B cell (primary cell): ENCODE results near the gene S100A3. TPM values are rescaled to one million over a fixed set of nuclear protein-coding genes. Genes with fewer than 3 reads are reported as not detected.

Experiments used
- ATAC-seq: fragments of 200-7000 bp; cut with Tn5 transposase; one replicate; pipeline ENCODE4 v1.10.0; 2021; ENCODE audit warnings: low read depth, mild to moderate bottlenecking, moderate number of reproducible peaks, moderate library complexity
- CTCF ChIA-PET: fragments of 350-600 bp; sonication (Branson Sonifier 250); formaldehyde crosslinking; loops from one replicate; lab custom pipeline; 2021; ENCODE audit warnings: antibody characterized with exemption, inconsistent platforms; lab: Charles Lee
- POLR2A ChIA-PET: fragments of 350-600 bp; sonication (Branson Sonifier 250); formaldehyde crosslinking; loops from one replicate; lab custom pipeline; 2021; ENCODE audit warnings: antibody characterized with exemption; lab: Charles Lee
- DNase-seq: peaks from one replicate; pipeline ENCODE4 v3.0.0; 2013
- H2AFZ ChIP-seq: 2 replicates; pipeline ENCODE4 v1.6.1; 2012; ENCODE audit warnings: mild to moderate bottlenecking, low read depth, low read length; ENCODE audit not compliant: insufficient read depth, poor library complexity, severe bottlenecking
- H3K27ac ChIP-seq, 2 donors: 1 replicate in 1 of 2; 2 replicates in 1 of 2; pipeline ENCODE4 v1.5.1; 2012 to 2013; ENCODE audit warnings: low read length in 2 of 2, mild to moderate bottlenecking in 2 of 2, moderate library complexity in 1 of 2
- H3K27me3 ChIP-seq, 4 experiments: fragments of 200-600 bp in 1 of 4; sonication (generic) in 1 of 4; replicated peaks in 1 of 4; 1 replicate in 2 of 4; 2 replicates in 2 of 4; pipeline versions ENCODE4 v1.6.1 to v1.7.0; 2013 to 2016; ENCODE audit warnings: low read length in 3 of 4, mild to moderate bottlenecking in 2 of 4, mixed read lengths in 1 of 4, moderate library complexity in 1 of 4; ENCODE audit not compliant: insufficient read depth in 4 of 4, control insufficient read depth in 3 of 4; ENCODE audit errors: control extremely low read depth in 1 of 4
- H3K36me3 ChIP-seq, 2 experiments: replicated peaks in 1 of 2; 1 replicate in 1 of 2; 2 replicates in 1 of 2; pipeline versions ENCODE4 v1.6.1 to v1.7.1; 2013; ENCODE audit warnings: low read length in 1 of 2; ENCODE audit not compliant: insufficient read depth in 2 of 2, control insufficient read depth in 1 of 2; ENCODE audit errors: control extremely low read depth in 1 of 2, extremely low read depth in 1 of 2
- H3K4me1 ChIP-seq, 2 donors: fragments of 200-600 bp in 1 of 2; sonication (generic) in 1 of 2; 1 replicate in 1 of 2; 2 replicates in 1 of 2; pipeline versions ENCODE4 v1.5.1 to v1.6.1; 2013 to 2017; ENCODE audit warnings: low read length in 2 of 2; ENCODE audit not compliant: control insufficient read depth in 2 of 2, insufficient read depth in 2 of 2
- H3K4me2 ChIP-seq: replicated peaks from 2 replicates; pipeline ENCODE3; 2012; ENCODE audit warnings: mild to moderate bottlenecking, low read depth, low read length; ENCODE audit not compliant: poor library complexity, severe bottlenecking
- H3K4me3 ChIP-seq, 5 experiments: fragments of 200-600 bp in 1 of 5; sonication (generic) in 1 of 5; 1 replicate in 3 of 5; 2 replicates in 2 of 5; pipeline versions ENCODE4 v1.5.1 to v1.7.0; 2011 to 2016; ENCODE audit warnings: low read length in 4 of 5, mild to moderate bottlenecking in 4 of 5, low read depth in 2 of 5, control low read depth in 1 of 5, moderate library complexity in 1 of 5; ENCODE audit not compliant: insufficient read depth in 1 of 5; ENCODE audit errors: control extremely low read depth in 1 of 5, extremely low read depth in 1 of 5
- H3K79me2 ChIP-seq: fragments of 200-600 bp; sonication (generic); one replicate; pipeline ENCODE4 v1.6.0; 2016; ENCODE audit warnings: low read length; ENCODE audit not compliant: control insufficient read depth, insufficient read depth
- H3K9ac ChIP-seq: fragments of 200-600 bp; sonication (generic); 2 replicates; pipeline ENCODE4 v1.6.1; 2017; ENCODE audit warnings: mild to moderate bottlenecking, low read length, moderate library complexity
- H3K9me3 ChIP-seq, 3 donors: one replicate each; pipeline versions ENCODE4 v1.6.1 to v1.7.1; 2013; ENCODE audit warnings: low read length in 2 of 3; ENCODE audit not compliant: control insufficient read depth in 2 of 3, insufficient read depth in 1 of 3; ENCODE audit errors: control extremely low read depth in 1 of 3
- H4K20me1 ChIP-seq: 2 replicates; pipeline ENCODE4 v1.6.0; 2012; ENCODE audit warnings: mild to moderate bottlenecking, low read length; ENCODE audit not compliant: insufficient read depth, control insufficient read depth, poor library complexity, severe bottlenecking
- H3K27ac Mint-ChIP-seq: one replicate; pipeline ENCODE4 v1.8.0; 2021; ENCODE audit warnings: mixed read lengths
- H3K27me3 Mint-ChIP-seq: one replicate; pipeline ENCODE4 v1.8.0; 2021; ENCODE audit warnings: mixed read lengths
- H3K4me1 Mint-ChIP-seq: one replicate; pipeline ENCODE4 v1.8.0; 2021; ENCODE audit warnings: mixed read lengths
- H3K4me3 Mint-ChIP-seq: one replicate; pipeline ENCODE4 v1.8.0; 2021; ENCODE audit warnings: mixed read lengths
- H3K9me3 Mint-ChIP-seq: one replicate; pipeline ENCODE4 v1.8.0; 2022; ENCODE audit warnings: mixed read lengths; ENCODE audit not compliant: insufficient read depth
- EZH2 ChIP-seq: IDR thresholded peaks from 2 replicates; pipeline ENCODE4 v1.6.1; 2012; ENCODE audit warnings: borderline replicate concordance, low read depth, mild to moderate bottlenecking, moderate library complexity, low read length; ENCODE audit not compliant: insufficient read depth, poor library complexity, severe bottlenecking
- WGBS: methylation state at CpG from one replicate; pipeline ENCODE4 v1.1.5; 2013; ENCODE audit warnings: missing lambda C conversion rate; ENCODE audit not compliant: insufficient coverage; 5-methylcytosine and 5-hydroxymethylcytosine counted together
- intact Hi-C: fragments of 100-400 bp; cut with micrococcal nuclease; formaldehyde crosslinking; loops from one replicate; pipeline ENCODE4 v1.10.0; 2022
- polyA plus RNA-seq: library from polyadenylated mRNA; depleted of rRNA; stranded (reverse); fragments of >200 nt; gene quantifications from 2 replicates; pipeline ENCODE4 v1.2.3, GENCODE V29; 2012
- total RNA-seq, 2 donors: library from RNA; stranded (reverse); fragments of 120-200 nt in 1 of 2; gene quantifications; 1 replicate in 1 of 2; 2 replicates in 1 of 2; pipeline versions ENCODE4 v1.2.3 to v1.2.4, GENCODE V29; 2013 to 2022
- TF ChIP-seq, protein P1 (sequence below): fragments of 200-600 bp; IDR thresholded peaks from one replicate; pipeline ENCODE4 v1.8.0; 2022; ENCODE audit warnings: antibody characterized with exemption, mild to moderate bottlenecking

The S100A3 gene
- total and polyA plus RNA-seq, 2 donors (not counting 1 experiment from before 2014, with no cell fraction given): not detected

DNA sequence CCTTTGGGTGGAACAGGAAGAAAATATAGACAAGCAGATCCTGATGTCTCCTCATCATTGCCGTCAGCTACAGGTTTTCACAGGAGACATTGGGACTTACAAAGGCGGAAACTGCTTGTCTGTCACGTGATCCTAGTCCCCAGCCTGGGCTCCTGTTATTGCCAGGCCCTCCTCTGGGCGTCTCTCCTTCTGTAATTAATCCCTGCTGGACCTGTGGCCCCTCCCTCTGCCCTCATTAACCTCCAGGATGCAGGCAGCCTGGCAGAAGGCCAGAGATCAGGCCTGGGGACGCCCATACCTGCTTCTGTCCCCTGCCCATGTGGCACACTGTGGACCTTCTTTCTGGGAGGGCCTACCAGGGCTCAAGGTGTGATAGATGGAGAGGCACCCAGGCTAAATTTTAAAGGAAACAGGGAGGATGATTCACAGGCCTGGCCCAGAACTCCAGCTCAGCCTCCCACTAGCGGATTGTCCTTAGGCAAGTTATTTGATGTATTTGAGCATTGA lies 10.7 kb downstream of the S100A3 start:
- POLR2A ChIA-PET: interaction anchor here (0.8 kb wide), 1 partner anchor 197 kb away, joined by 4 read pairs; no protein-coding TSS in a partner anchor
- Mint-ChIP-seq H3K27ac (no peak overlapping the region), H3K9me3 (no peaks in the 10 kb centered on the region), H3K4me1 (peaks cover 60% of the 10 kb centered on the region), H3K4me3 (no peak overlapping the region), H3K27me3 (no peaks in the 10 kb centered on the region)
- Histone ChIP-seq H3K4me3 (no peak overlapping the region), H4K20me1 (no peaks in the 10 kb centered on the region), H3K9me3 (peaks cover 0 to 12% (median 0%) of the 10 kb centered on the region in 3 donors), H3K79me2 (peaks cover 10% of the 10 kb centered on the region), H3K9ac (no peak overlapping the region), H3K4me1 (peaks cover 43 to 53% of the 10 kb centered on the region in 2 donors), H3K27ac (no peak overlapping the region), H3K27me3 (no peaks in the 10 kb centered on the region), H2AFZ (no peak overlapping the region), H3K36me3 (peaks cover 0 to 4% of the 10 kb centered on the region in 2 experiments), H3K4me2 (no peak overlapping the region)
- CTCF ChIA-PET: interaction anchor here (0.7 to 10.9 kb wide), 2 partner anchors 23 to 33 kb away, joined by 4 to 189 read pairs; no protein-coding TSS in a partner anchor
- TF ChIP-seq, protein P1, sequence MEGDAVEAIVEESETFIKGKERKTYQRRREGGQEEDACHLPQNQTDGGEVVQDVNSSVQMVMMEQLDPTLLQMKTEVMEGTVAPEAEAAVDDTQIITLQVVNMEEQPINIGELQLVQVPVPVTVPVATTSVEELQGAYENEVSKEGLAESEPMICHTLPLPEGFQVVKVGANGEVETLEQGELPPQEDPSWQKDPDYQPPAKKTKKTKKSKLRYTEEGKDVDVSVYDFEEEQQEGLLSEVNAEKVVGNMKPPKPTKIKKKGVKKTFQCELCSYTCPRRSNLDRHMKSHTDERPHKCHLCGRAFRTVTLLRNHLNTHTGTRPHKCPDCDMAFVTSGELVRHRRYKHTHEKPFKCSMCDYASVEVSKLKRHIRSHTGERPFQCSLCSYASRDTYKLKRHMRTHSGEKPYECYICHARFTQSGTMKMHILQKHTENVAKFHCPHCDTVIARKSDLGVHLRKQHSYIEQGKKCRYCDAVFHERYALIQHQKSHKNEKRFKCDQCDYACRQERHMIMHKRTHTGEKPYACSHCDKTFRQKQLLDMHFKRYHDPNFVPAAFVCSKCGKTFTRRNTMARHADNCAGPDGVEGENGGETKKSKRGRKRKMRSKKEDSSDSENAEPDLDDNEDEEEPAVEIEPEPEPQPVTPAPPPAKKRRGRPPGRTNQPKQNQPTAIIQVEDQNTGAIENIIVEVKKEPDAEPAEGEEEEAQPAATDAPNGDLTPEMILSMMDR: no peak
- no peak for TF ChIP-seq EZH2
- ATAC-seq (no peak), DNase-seq (no peak)
- intact Hi-C loops: loop anchor here (10.0 kb wide), 2 partner anchors 96 to 136 kb away; partner anchors contain the start of genes CHTOP, ILF2 and NPR1
- 87% methylated on average over 5 of the region's 6 CpGs for WGBS

DNA sequence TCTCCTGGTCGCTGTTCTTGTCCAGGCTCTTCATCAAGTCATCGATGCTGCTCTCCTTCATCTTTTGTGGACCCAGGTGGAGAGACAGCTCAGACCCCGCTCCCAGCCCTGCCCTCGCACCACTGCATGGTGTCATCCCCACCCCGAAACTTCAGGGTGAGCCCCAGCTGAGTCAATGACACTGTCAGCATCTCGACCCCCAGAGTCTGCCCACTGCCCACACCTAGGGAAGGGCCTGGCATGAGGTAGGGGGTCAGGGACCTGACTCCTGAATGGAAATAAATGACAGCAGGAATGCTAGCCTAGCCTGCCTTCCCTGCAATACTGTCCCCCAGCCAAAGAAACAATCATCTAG lies 11.7 kb downstream of the S100A3 start:
- Mint-ChIP-seq H3K4me1 (peaks cover 65% of the 10 kb centered on the region), H3K27me3 (no peaks in the 10 kb centered on the region), H3K27ac (peak overlapping the region; percentile 96), H3K4me3 (peak overlapping the region; percentile 95), H3K9me3 (no peaks in the 10 kb centered on the region)
- no peak for TF ChIP-seq EZH2
- TF ChIP-seq, protein P1: no peak
- H3K79me2 ChIP-seq: peaks cover 10% of the 10 kb centered on the region
- no peak overlapping the region for H3K9ac ChIP-seq
- no peak for DNase-seq
- peaks cover 53 to 63% of the 10 kb centered on the region in 2 donors for H3K4me1 ChIP-seq
- intact Hi-C loops: loop anchor here (10.0 kb wide), 2 partner anchors 97 to 137 kb away; partner anchors contain the start of genes CHTOP, ILF2 and NPR1
- peaks cover 0 to 12% (median 0%) of the 10 kb centered on the region in 3 donors for H3K9me3 ChIP-seq
- no peaks in the 10 kb centered on the region for H4K20me1 ChIP-seq
- POLR2A ChIA-PET: no interaction called here
- no peak overlapping the region for H3K4me3 ChIP-seq
- no peak overlapping the region for H2AFZ ChIP-seq
- no peak for ATAC-seq
- H3K27me3 ChIP-seq: no peaks in the 10 kb centered on the region
- no peak overlapping the region for H3K4me2 ChIP-seq
- H3K36me3 ChIP-seq: peaks cover 0 to 4% of the 10 kb centered on the region in 2 experiments
- CTCF ChIA-PET: interaction anchor here (10.9 kb wide), 1 partner anchor 34 kb away, joined by 189 read pairs; no protein-coding TSS in a partner anchor
- WGBS: 96% methylated on average over 6 of the region's 6 CpGs
- H3K27ac ChIP-seq: no peak overlapping the region
